Measurements from ENCODE around the gene TMEM79.
A peak's percentile ranks its signal among the peaks of the same experiment; 100 is the strongest.
"Not testable (repeated sequence)": the region's sequence is repeated elsewhere in the genome, so short reads cannot be mapped to it uniquely, and the experiment has no call there.

TMEM79 gene

GRCh38 chr1:156303241-156303640 lies 19.1 kb downstream of the TMEM79 start:
- no peak for DNase-seq (ENCODE audit: low read depth)

DNA sequence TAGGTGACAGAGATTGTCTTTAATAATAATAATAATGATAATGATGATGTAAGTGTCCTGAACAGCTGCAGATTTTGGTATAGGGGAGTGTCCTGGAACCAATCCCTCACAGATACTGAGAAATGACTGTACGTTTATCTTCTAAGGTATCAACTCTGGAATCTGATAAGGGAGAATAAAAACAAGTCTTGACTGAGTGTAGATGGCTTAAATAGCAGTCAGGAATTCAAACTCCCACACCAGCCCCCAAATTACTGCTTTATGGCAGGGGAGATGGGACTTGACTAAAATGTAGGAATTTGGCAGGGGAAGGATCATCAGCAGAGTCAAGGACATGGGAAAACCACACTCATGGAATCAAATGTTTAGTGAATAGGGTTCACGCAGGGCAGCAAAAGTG lies 21.1 kb downstream of the TMEM79 start:
- no peak for DNase-seq (ENCODE audit: low read depth)

DNA sequence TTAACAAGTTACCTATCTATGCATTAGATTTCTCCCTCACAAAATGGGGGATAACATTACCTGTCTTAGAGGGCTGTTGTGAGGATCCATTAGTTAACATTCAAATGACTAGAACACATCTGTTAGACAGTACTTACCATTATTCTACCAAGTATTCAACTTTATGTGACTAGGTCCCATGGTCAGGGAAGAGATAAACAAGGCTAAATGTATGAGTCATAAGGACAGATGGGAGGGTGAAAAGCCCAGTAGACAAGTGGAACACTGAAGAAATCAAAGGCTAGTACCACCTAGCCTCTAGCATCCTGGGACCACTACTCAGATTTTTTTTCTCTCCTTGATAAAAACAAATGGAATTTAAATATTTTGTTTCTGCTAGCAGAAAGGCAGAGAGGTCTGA lies 24.0 kb downstream of the TMEM79 start:
- DNase-seq (ENCODE audit: low read depth): no peak

GRCh38 chr1:156310962-156311361 lies 26.8 kb downstream of the TMEM79 start:
- no peak for DNase-seq (ENCODE audit: low read depth)

GRCh38 chr1:156316909-156317308 lies 32.8 kb downstream of the TMEM79 start:
- no peak for DNase-seq (ENCODE audit: low read depth)

DNA sequence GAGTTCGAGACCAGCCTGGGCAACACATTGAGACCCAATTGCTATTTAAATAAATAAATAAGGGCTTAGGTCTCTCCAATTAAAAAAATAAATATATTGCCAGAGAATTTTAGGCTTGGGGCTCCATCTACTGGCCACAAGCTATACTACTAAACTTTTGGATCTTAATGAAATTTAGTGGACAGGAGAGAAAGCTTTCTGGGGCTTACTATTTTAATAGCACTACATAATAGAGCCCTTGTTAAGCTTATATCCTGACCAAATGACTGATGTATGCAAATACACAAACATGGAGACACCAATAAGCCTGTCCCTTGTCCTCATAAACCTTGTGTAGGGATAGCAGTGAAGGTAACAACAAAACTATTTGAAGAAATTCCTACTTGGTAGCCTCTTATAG lies 35.5 kb downstream of the TMEM79 start:
- no peak for DNase-seq (ENCODE audit: low read depth)

DNA sequence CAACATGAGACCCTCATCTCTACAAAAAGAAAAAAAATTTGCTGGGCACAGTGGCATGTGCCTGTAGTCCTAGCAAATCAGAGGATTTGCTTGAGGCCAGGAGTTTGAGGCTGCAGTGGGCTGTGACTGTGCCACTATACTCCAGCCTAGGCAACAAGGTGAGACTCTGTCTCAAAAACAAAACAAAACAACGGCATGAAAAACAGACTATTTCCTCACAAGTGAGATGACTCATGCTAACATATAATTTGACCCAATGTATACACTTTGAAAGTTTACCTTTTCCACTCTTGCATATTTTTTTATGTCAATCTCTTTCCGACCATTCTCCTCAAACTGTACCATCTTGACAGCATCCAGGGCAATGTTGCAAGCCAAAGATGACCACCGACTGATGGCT lies 36.4 kb downstream of the TMEM79 start:
- DNase-seq (ENCODE audit: low read depth): no peak

- not testable (repeated sequence) for DNase-seq (ENCODE audit: low read depth)
These were observed 39.1 kb downstream of the TMEM79 start for GRCh38 chr1:156323179-156323578.

DNA sequence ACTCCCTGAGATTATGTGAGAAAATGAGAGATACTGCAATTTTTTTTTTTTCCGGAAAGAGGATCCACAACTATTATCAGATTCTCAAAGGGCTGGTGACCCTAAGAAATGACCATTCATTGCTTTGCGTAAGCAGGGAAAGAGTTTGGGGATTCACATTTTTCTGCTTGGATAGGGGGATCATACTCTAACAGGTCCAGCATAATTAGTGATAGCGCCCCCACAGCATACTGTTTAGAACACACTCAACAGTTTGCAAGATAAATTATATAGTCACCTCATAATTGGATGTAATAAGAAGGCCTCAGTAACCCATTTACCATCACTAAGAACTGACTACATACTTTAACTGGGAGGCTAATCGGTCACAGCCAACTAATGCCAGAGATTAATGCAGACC lies 52.1 kb downstream of the TMEM79 start:
- DNase-seq (ENCODE audit: low read depth): no peak

DNA sequence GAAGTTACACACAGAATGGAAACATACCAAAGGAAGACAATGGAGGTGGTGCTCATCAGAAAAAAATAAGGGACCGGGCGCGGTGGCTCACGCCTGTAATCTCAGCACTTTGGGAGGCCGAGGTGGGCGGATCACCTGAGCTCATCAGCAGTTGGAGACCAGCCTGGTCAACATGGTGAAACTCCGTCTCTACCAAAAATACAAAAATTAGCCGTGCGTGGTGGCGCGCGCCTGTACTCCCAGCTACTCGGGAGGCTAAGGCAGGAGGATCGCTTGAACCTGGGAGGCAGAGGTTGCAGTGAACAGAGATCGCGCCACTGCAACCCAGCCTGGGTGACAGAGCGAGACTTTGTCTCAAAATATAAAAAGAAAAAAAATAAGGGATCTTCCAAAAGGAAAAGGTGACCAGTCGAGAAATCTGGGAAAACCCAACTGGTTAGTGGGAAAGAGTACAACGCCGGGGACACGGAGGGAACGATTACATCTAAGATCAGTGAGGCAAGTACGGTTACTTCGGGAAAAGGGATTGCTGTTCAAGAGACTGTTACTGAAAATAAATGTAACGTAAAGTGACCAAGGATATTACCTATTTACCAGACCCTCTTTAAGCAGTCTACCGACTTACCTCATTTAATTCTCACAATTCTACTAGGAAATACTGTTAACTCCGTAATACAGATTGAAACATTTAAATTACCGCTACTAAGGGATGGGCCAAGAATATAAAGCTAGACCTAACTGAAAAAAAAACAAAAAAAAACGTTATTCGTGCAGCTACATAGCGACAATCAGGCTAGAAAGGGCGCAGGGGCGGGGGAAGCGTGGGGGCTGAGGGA lies 53.1 kb downstream of the TMEM79 start:
- no peak for DNase-seq (ENCODE audit: low read depth)

GRCh38 chr1:156337888-156338179 lies 53.7 kb downstream of the TMEM79 start:
- DNase-seq (ENCODE audit: low read depth): no peak

- DNase-seq (ENCODE audit: low read depth): peak; percentile 99
These were observed 54.3 kb downstream of the TMEM79 start, which contains the start of the genes CCT3 and TSACC for GRCh38 chr1:156338180-156338976. Gene CCT3, minus strand, starts transcription at chr1:156338292. Its CDS starts 108 bp downstream, at chr1:156338184. Gene TSACC, plus strand, starts transcription at chr1:156338526. Its CDS starts 1,232 bp downstream, at chr1:156339758.
